ENCODE results near the gene CDC5L. TPM values are rescaled to one million over a fixed set of nuclear protein-coding genes. Genes with fewer than 3 reads are reported as not detected.

CDC5L gene
- polyA plus RNA-seq, 1 of the 3 experiments (the other 2 are of a cell fraction), result 6.0 TPM

- H3K27ac ChIP-seq (ENCODE audit: low read depth in 2 of 2, low read length in 1 of 2), result no peak overlapping the region
- H4K20me1 ChIP-seq (ENCODE audit: insufficient read depth), result no peaks in the 10 kb centered on the region
- no peak overlapping the region for H3K4me3 ChIP-seq (ENCODE audit: low read depth in 2 of 2, low read length in 1 of 2)
- no peak overlapping the region for H2AFZ ChIP-seq (ENCODE audit: low read depth)
- no peak overlapping the region for H3K9ac ChIP-seq
- no peaks in the 10 kb centered on the region for H3K27me3 ChIP-seq (ENCODE audit: insufficient read depth)
- H3K79me2 ChIP-seq (ENCODE audit: insufficient read depth), result no peaks in the 10 kb centered on the region
- 71% methylated on average over 6 of the region's 6 CpGs for WGBS (ENCODE audit: low lambda C conversion rate)
- H3K9me3 ChIP-seq, result no peaks in the 10 kb centered on the region
- H3K4me2 ChIP-seq, result no peak overlapping the region
- TF ChIP-seq SIN3A (IDR thresholded peaks at IDR 0.05; ENCODE audit: borderline replicate concordance, low read depth, low read length) (no peak), YY1 (IDR thresholded peaks at IDR 0.05; ENCODE audit: low read depth) (no peak)
- H3F3A ChIP-seq (replicated peaks; ENCODE audit: insufficient read depth), result no peaks in the 10 kb centered on the region
- no peak for DNase-seq
- ChIA-PET CTCF (interaction anchor here (0.6 to 12.6 kb wide), 5 partner anchors 10 to 957 kb away, joined by 4 to 222 read pairs (median 5); no protein-coding TSS in a partner anchor), POLR2A (no interaction called here)
- no peaks in the 10 kb centered on the region for H3K36me3 ChIP-seq (replicated peaks in 1 of 2; ENCODE audit: control insufficient read depth in 1 of 2, insufficient read depth in 2 of 2, low read length in 1 of 2)
- no peaks in the 10 kb centered on the region; a peak in 1 of 4 replicates for H3K4me1 ChIP-seq (ENCODE audit: control insufficient read depth in 1 of 2, insufficient read depth in 2 of 2, low read depth in 1 of 2, low read length in 1 of 2)
- no peaks in the 10 kb centered on the region for H3K9me2 ChIP-seq
Measured at GRCh38 chr6:44468835-44469234, 81.3 kb downstream of the CDC5L start.

- no peak overlapping the region for H3K27ac ChIP-seq (ENCODE audit: low read depth in 2 of 2, low read length in 1 of 2)
- CTCF ChIA-PET, result interaction anchor here (0.7 to 12.6 kb wide), 34 partner anchors 11 to 1453 kb away, joined by 3 to 222 read pairs (median 4); no protein-coding TSS in a partner anchor
- no peaks in the 10 kb centered on the region for H3K79me2 ChIP-seq (ENCODE audit: insufficient read depth)
- DNase-seq, result no peak
- H3K9me3 ChIP-seq, result no peaks in the 10 kb centered on the region
- H3K4me3 ChIP-seq (ENCODE audit: low read depth in 2 of 2, low read length in 1 of 2), result no peak overlapping the region; a peak in 1 of 4 replicates
- no peaks in the 10 kb centered on the region; a peak in 1 of 4 replicates for H3K4me1 ChIP-seq (ENCODE audit: control insufficient read depth in 1 of 2, insufficient read depth in 2 of 2, low read depth in 1 of 2, low read length in 1 of 2)
- POLR2A ChIA-PET, result no interaction called here
- H4K20me1 ChIP-seq (ENCODE audit: insufficient read depth), result no peaks in the 10 kb centered on the region
- TF ChIP-seq CTCF (IDR thresholded peaks at IDR 0.05), result peak; percentile 29
- TF ChIP-seq MAX (IDR thresholded peaks at IDR 0.05; ENCODE audit: low read depth), result no peak
- no peaks in the 10 kb centered on the region for H3K27me3 ChIP-seq (ENCODE audit: insufficient read depth)
- 65% methylated on average over 6 of the region's 7 CpGs for WGBS (ENCODE audit: low lambda C conversion rate)
- H2AFZ ChIP-seq (ENCODE audit: low read depth), result no peak overlapping the region
- H3K9me2 ChIP-seq, result no peaks in the 10 kb centered on the region
- no peak overlapping the region for H3K4me2 ChIP-seq
- H3K36me3 ChIP-seq (replicated peaks in 1 of 2; ENCODE audit: control insufficient read depth in 1 of 2, insufficient read depth in 2 of 2, low read length in 1 of 2), result no peaks in the 10 kb centered on the region
- no peaks in the 10 kb centered on the region for H3F3A ChIP-seq (replicated peaks; ENCODE audit: insufficient read depth)
- no peak overlapping the region for H3K9ac ChIP-seq
Measured at GRCh38 chr6:44470115-44470464, 82.6 kb downstream of the CDC5L start.

- H3K27me3 ChIP-seq (ENCODE audit: insufficient read depth), result no peaks in the 10 kb centered on the region
- no peak overlapping the region for H3K4me2 ChIP-seq
- no peaks in the 10 kb centered on the region for H3K79me2 ChIP-seq (ENCODE audit: insufficient read depth)
- CTCF ChIA-PET, result interaction anchor here (0.7 to 12.6 kb wide), 21 partner anchors 12 to 1452 kb away, joined by 3 to 222 read pairs (median 4); no protein-coding TSS in a partner anchor
- no peaks in the 10 kb centered on the region for H4K20me1 ChIP-seq (ENCODE audit: insufficient read depth)
- WGBS (ENCODE audit: low lambda C conversion rate), result 91% methylated on average over 2 of the region's 2 CpGs
- H3K27ac ChIP-seq (ENCODE audit: low read depth in 2 of 2, low read length in 1 of 2), result no peak overlapping the region
- H3K9me3 ChIP-seq, result no peaks in the 10 kb centered on the region
- H3K4me1 ChIP-seq (ENCODE audit: control insufficient read depth in 1 of 2, insufficient read depth in 2 of 2, low read depth in 1 of 2, low read length in 1 of 2), result peaks cover under 1 to 3% of the 10 kb centered on the region in 2 experiments; a peak in 2 of 4 replicates
- POLR2A ChIA-PET, result no interaction called here
- H3K9me2 ChIP-seq, result no peaks in the 10 kb centered on the region
- no peaks in the 10 kb centered on the region for H3K36me3 ChIP-seq (replicated peaks in 1 of 2; ENCODE audit: control insufficient read depth in 1 of 2, insufficient read depth in 2 of 2, low read length in 1 of 2)
- H3K4me3 ChIP-seq (ENCODE audit: low read depth in 2 of 2, low read length in 1 of 2), result no peak overlapping the region
- no peak for DNase-seq
- H3F3A ChIP-seq (replicated peaks; ENCODE audit: insufficient read depth), result no peaks in the 10 kb centered on the region
- no peak overlapping the region for H3K9ac ChIP-seq
- H2AFZ ChIP-seq (ENCODE audit: low read depth), result no peak overlapping the region
- no peak for TF ChIP-seq ELF1 (IDR thresholded peaks at IDR 0.05)
- no peak for TF ChIP-seq USF2 (IDR thresholded peaks at IDR 0.05; ENCODE audit: borderline replicate concordance, low read depth, low read length)
- no peak for TF ChIP-seq RFX5 (IDR thresholded peaks at IDR 0.05; ENCODE audit: low read length)
- TF ChIP-seq RCOR1 (IDR thresholded peaks at IDR 0.05; ENCODE audit: low read length), result no peak
- TF ChIP-seq FOSL2 (IDR thresholded peaks at IDR 0.05; ENCODE audit: borderline replicate concordance, low read depth), result no peak
- no peak for TF ChIP-seq TEAD4 (IDR thresholded peaks at IDR 0.05; ENCODE audit: borderline replicate concordance, insufficient read depth)
- TF ChIP-seq RAD21 (IDR thresholded peaks at IDR 0.05; ENCODE audit: low read length), result no peak
- no peak for TF ChIP-seq FOXJ3 (CRISPR knock-in tag; IDR thresholded peaks at IDR 0.05)
- TF ChIP-seq EP300 (IDR thresholded peaks at IDR 0.05; ENCODE audit: borderline replicate concordance in 1 of 2, low read depth in 1 of 2, low read length in 1 of 2), result no peak
- TF ChIP-seq GABPA (IDR thresholded peaks at IDR 0.05; ENCODE audit: low read depth), result no peak
- no peak for TF ChIP-seq TCF12 (IDR thresholded peaks at IDR 0.05)
- no peak for TF ChIP-seq GATA2 (CRISPR knock-in tag; IDR thresholded peaks at IDR 0.05)
- no peak for TF ChIP-seq REST (IDR thresholded peaks at IDR 0.05; ENCODE audit: low read depth, low read length)
- no peak for TF ChIP-seq YY1 (IDR thresholded peaks at IDR 0.05; ENCODE audit: low read depth)
Measured at GRCh38 chr6:44470746-44471145, 83.2 kb downstream of the CDC5L start.

All from SK-N-SH (cell line).